ENCODE measurements around the gene VPS54. TPM values are rescaled to one million over a fixed set of nuclear protein-coding genes. Genes with fewer than 3 reads are reported as not detected.
"Not testable (repeated sequence)": the region's sequence is repeated elsewhere in the genome, so short reads cannot be mapped to it uniquely, and the experiment has no call there.

Gene VPS54
- total RNA-seq, 2 experiments from 2014 or later, result 13.4 to 14.3 TPM

DNA sequence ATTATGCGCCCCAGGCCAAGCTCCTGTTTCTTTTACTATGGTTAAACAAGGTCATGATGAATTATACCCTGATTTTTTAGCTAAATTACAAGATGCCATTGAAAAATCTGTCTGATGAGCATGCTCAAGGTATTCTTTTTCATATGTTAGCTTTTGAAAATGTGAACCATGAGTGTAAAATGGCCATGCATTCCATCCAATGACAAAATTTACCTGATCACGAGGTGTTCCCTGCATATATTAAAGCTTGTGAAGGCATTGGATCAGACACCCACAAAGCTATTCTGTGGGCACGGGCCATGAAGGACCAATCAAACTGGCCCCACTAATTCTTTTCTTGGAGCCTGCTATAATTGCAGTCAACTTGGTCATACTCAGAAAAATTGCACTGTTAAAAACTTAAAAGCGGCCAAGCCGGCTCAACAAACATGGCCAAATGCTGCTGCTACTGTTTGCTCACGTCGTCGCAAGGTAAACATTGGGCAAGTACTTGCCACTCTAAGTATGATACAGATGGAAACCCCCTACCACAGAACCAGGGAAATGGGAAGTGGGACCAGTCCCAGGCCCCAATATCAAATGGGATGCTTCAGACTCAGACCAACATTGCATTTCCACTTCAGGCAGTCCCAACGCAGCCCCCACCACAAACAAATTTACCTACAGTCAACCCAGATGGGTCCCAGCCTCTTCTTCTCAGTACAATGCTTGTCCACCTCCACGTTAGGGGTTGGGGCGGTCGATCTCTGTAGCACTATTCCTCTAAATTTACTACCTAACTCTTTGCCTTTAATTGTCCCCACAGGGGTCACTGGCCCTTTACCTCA, 27.8 kb downstream of the VPS54 start:
- H3K27ac Mint-ChIP-seq; H3K9me3 Mint-ChIP-seq (ENCODE audit: insufficient read depth); H3K4me1 Mint-ChIP-seq (ENCODE audit: low read depth); CTCF ChIA-PET; ATAC-seq; POLR2A ChIA-PET; H3K4me3 Mint-ChIP-seq; DNase-seq; H3K27me3 Mint-ChIP-seq (ENCODE audit: low read depth): not testable (repeated sequence)
- H3K36me3 Mint-ChIP-seq (ENCODE audit: low read depth), result peaks cover 28% of the 10 kb centered on the region

DNA sequence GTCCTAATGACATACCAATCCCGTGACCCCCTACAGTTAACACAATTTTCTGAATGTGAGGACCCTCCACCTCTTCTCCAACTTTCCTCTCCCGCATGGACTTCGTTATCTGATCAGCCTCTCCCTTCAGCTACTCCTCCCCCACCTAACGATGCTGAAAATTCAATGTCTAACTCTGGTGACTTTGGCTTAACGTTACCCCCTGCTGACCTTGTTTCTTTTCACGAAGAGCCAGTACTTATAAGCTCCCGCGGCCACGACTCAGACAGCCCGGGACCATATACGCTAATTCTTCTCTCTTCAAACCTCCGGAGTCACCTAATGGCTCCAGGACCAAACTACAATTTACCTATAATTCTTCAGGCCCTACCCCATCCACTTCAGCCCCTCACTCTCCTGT, 29.2 kb downstream of the VPS54 start:
- DNase-seq, result no peak

DNA sequence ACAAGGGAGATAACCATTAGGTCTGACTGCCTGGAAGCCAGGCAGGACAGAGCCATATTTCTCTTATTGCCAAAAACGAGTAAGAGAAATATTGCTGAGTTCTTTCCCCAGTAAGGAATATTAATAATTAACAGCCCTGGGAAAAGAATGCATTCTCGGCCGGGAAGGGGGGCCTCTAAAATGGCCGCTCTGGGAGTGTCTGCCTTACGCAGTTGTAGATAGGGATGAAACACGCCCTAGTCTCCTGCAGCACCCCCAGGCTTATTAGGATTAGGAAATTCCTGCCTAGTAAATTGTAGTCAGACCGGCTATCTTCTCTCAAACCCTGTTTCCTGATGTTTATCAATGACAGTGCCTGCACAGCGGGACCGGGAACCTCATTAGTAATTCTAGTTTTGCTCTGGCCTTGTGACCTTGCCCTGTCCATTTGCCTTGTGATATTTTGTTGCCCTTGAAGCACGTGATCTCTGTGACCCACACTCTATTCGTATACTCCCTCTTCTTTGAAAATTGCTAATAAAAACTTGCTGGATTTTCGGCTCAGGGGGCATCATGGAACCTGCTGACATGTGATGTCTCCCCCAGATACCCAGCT, 30.3 kb downstream of the VPS54 start:
- H3K27me3 Mint-ChIP-seq (ENCODE audit: low read depth); ATAC-seq; DNase-seq; H3K27ac Mint-ChIP-seq; CTCF ChIA-PET; H3K4me3 Mint-ChIP-seq; POLR2A ChIA-PET; H3K9me3 Mint-ChIP-seq (ENCODE audit: insufficient read depth): not testable (repeated sequence)
- H3K36me3 Mint-ChIP-seq (ENCODE audit: low read depth), result peaks cover 23% of the 10 kb centered on the region
- peaks cover 17% of the 10 kb centered on the region for H3K4me1 Mint-ChIP-seq (ENCODE audit: low read depth)

More for the DNA sequence above, 29.2 kb downstream of the VPS54 start:
- CTCF ChIA-PET, result no interaction called here
- peaks cover 14% of the 10 kb centered on the region for H3K4me1 Mint-ChIP-seq (ENCODE audit: low read depth)
- H3K27ac Mint-ChIP-seq, result no peak overlapping the region
- no peak overlapping the region for H3K4me3 Mint-ChIP-seq
- H3K27me3 Mint-ChIP-seq (ENCODE audit: low read depth), result no peaks in the 10 kb centered on the region
- H3K9me3 Mint-ChIP-seq (ENCODE audit: insufficient read depth), result peaks cover 8% of the 10 kb centered on the region
- POLR2A ChIA-PET, result no interaction called here
- ATAC-seq, result no peak
- H3K36me3 Mint-ChIP-seq (ENCODE audit: low read depth), result peaks cover 25% of the 10 kb centered on the region

DNA sequence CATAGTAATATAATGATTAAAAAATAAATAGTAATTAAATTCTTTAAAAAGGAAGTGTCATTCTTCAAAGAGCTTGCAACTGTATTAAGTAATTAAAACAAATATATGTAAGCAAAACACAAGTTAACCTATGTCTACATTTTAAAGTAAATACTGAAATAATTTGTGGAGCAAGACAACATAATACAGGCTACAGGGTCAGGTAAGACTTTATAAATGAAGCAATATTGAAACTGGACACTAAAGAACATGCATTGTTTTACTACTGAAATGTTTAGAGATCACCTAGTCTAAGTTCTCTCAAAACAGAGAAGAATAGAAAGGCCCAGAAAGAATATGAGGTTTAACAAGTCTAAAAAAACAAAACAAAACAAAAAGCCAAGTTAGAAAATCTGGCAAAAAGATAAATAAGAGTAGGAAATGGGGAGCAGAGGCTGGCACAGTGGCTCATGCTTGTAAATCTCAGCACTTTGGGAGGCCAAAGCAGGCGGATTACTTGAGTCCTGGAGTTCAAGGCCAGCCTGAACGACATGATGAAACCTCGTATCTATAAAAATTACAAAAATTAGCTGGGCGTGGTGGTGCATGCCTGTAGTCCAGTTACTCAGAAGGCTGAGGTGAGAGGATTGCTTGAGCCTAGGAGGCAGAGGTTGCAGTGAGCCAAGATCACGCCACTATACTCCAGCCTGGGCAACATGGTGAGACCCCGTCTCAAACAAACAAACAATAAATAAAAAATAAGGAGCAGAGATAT, 34.4 kb downstream of the VPS54 start:
- POLR2A ChIA-PET, result no interaction called here
- ATAC-seq (no peak), DNase-seq (no peak)
- Mint-ChIP-seq H3K36me3 (ENCODE audit: low read depth) (peaks cover 21% of the 10 kb centered on the region), H3K27ac (peak overlapping the region; percentile 53), H3K9me3 (ENCODE audit: insufficient read depth) (no peaks in the 10 kb centered on the region), H3K4me3 (no peak overlapping the region), H3K27me3 (ENCODE audit: low read depth) (no peaks in the 10 kb centered on the region), H3K4me1 (ENCODE audit: low read depth) (peaks cover 13% of the 10 kb centered on the region)
- CTCF ChIA-PET, result no interaction called here

DNA sequence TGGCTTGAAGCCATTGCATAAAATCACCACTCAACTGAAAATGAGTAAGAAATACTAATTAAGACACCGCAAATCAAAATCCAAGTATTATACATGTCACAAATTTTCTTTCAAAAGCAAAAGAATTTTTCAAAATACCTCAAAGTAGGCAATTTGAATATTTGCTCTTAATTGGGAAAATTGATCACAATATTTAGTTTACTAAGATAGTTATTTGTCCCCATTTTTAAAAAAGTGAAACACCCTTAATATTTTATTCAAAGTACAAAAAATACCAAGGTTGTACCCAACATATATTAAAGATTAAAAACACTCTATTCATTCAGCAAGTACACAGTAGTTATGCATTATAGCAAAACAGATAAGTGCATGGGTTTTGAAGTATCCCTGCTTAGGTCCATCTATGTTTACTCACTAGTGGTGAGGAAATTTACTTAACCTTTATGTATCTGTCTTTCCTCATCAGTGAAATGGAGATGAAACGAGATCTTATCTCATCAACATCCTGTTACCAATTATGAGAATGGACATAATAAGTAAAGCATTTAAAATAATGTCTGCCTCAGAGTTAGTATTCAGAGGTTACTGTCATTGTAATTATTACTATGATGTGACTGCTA, 35.1 kb downstream of the VPS54 start:
- Mint-ChIP-seq H3K9me3 (ENCODE audit: insufficient read depth) (no peaks in the 10 kb centered on the region), H3K4me3 (no peak overlapping the region), H3K4me1 (ENCODE audit: low read depth) (peaks cover 13% of the 10 kb centered on the region), H3K27ac (no peak overlapping the region), H3K36me3 (ENCODE audit: low read depth) (peaks cover 18% of the 10 kb centered on the region), H3K27me3 (ENCODE audit: low read depth) (no peaks in the 10 kb centered on the region)
- no peak for DNase-seq
- ChIA-PET POLR2A (no interaction called here), CTCF (no interaction called here)
- ATAC-seq, result no peak

DNA sequence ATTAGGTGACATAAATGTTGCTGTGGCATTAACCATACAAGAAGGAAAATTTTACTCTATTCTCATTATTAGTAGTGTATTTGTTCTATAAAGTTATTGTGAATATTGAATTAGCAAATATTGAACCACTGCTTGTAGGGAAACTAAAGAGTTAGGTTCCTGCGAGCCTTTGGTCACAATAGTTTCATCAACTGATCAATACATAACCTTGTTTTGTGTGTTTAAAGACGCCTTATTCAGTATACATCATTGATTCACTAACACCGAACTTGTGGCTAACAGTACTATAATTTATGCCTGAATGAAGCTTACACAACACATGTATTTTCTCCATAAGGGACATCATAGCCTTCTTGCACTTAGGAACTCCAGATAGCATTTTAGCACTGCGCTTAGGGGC, 36.9 kb downstream of the VPS54 start:
- peaks cover 25% of the 10 kb centered on the region for H3K4me1 Mint-ChIP-seq (ENCODE audit: low read depth)
- H3K9me3 Mint-ChIP-seq (ENCODE audit: insufficient read depth), result no peaks in the 10 kb centered on the region
- peaks cover 25% of the 10 kb centered on the region for H3K36me3 Mint-ChIP-seq (ENCODE audit: low read depth)
- no peak overlapping the region for H3K27ac Mint-ChIP-seq
- no peak overlapping the region for H3K4me3 Mint-ChIP-seq
- H3K27me3 Mint-ChIP-seq (ENCODE audit: low read depth), result no peaks in the 10 kb centered on the region
- ChIA-PET CTCF (no interaction called here), POLR2A (no interaction called here)
- ATAC-seq (no peak), DNase-seq (no peak)

DNA sequence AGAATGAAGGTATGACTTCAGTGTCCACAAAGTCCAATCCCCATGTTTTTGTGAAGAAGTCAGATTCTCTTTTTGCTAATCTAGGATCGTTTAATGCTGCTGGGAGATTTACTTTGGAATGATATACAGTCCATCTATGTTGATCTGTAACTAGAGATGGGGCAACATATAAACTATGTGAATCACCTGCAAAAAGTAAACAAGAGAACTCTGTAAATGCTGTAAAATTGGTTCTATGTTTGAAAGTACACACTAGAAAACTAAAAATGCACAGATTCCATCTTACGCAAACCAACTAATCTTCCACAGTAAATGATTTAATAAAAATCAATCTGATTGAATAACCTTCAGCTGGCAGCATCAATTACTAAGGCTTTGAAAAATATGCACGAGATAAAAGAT, 37.5 kb downstream of the VPS54 start:
- ATAC-seq (no peak), DNase-seq (no peak)
- Mint-ChIP-seq H3K36me3 (ENCODE audit: low read depth) (peaks cover 28% of the 10 kb centered on the region), H3K9me3 (ENCODE audit: insufficient read depth) (no peaks in the 10 kb centered on the region), H3K27ac (no peak overlapping the region), H3K4me1 (ENCODE audit: low read depth) (peaks cover 28% of the 10 kb centered on the region), H3K27me3 (ENCODE audit: low read depth) (no peaks in the 10 kb centered on the region), H3K4me3 (no peak overlapping the region)
- ChIA-PET POLR2A (interaction anchor here (0.7 kb wide), 1 partner anchor 328 kb away, joined by 6 read pairs; no protein-coding TSS in a partner anchor), CTCF (no interaction called here)

DNA sequence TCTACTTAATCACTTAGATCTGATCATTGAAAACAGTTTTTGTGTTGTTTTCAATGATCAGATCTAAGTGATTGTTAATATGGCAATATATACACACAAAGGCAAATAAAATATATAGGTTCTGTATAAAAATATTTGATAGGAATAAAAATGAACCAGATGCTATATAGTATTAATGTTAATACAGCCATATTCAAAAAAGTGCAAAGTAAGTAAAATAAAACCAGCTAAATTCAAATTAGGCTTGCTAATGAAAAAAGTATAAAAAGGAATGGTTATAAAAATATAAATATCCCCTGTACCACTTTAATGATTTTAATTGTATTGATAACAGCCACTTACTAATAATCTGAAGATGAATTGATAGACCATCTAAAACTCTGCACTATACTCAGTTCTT, 38.4 kb downstream of the VPS54 start:
- DNase-seq (no peak), ATAC-seq (no peak)
- ChIA-PET CTCF (interaction anchor here (0.9 kb wide), 1 partner anchor 69 kb away, joined by 3 read pairs; no protein-coding TSS in a partner anchor), POLR2A (no interaction called here)
- no peak overlapping the region for H3K27ac Mint-ChIP-seq
- no peaks in the 10 kb centered on the region for H3K9me3 Mint-ChIP-seq (ENCODE audit: insufficient read depth)
- H3K36me3 Mint-ChIP-seq (ENCODE audit: low read depth), result peaks cover 32% of the 10 kb centered on the region
- H3K4me1 Mint-ChIP-seq (ENCODE audit: low read depth), result peaks cover 28% of the 10 kb centered on the region
- no peaks in the 10 kb centered on the region for H3K27me3 Mint-ChIP-seq (ENCODE audit: low read depth)
- H3K4me3 Mint-ChIP-seq, result no peak overlapping the region

DNA sequence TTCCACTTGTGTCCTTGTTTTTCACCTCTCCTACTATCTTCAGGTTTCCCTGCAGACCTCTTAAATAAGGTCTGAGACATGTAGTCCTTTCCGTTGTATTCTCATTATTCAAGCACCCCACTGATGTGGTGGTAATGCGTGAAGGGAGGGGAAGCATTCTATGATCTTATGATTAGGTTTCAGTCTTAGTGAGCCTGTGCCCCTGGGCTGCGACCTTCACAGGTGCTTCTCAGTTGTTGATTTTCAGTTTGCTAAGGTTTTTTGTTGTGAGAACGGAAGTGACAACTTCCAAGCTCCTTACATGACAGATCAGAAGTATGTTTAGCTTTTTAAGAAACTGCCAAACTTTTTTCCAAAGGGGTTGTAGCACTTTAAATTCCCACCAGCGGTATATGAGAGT, 41.3 kb downstream of the VPS54 start:
- H3K27me3 Mint-ChIP-seq (ENCODE audit: low read depth), result no peaks in the 10 kb centered on the region
- H3K36me3 Mint-ChIP-seq (ENCODE audit: low read depth), result peaks cover 35% of the 10 kb centered on the region
- peak; percentile 52 for DNase-seq
- no peak overlapping the region for H3K4me3 Mint-ChIP-seq
- H3K27ac Mint-ChIP-seq, result peak overlapping the region; percentile 58
- ChIA-PET CTCF (interaction anchor here (1.0 to 1.2 kb wide), 4 partner anchors 23 to 353 kb away, joined by 3 to 5 read pairs (median 4); no protein-coding TSS in a partner anchor), POLR2A (no interaction called here)
- H3K4me1 Mint-ChIP-seq (ENCODE audit: low read depth), result peaks cover 15% of the 10 kb centered on the region
- ATAC-seq, result peak; percentile 95
- no peaks in the 10 kb centered on the region for H3K9me3 Mint-ChIP-seq (ENCODE audit: insufficient read depth)

DNA sequence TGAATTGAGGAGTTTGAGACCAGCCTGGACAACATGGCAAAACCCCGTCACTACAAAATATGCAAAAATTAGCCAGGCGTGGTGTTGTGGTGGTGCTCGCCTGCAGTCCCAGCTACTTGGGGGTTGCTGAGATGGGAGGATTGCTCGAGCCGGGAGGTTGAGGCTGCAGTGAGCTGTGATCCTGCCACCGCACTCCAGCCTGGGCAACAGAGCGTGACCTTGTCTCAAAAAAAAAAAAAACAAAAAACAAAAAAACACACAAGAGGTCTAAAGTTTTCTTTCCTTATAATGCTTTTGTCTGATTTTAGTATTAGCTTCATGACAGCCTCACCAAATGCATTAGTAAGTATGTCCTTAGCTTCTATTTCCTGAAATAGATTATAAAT, 43.1 kb downstream of the VPS54 start:
- Mint-ChIP-seq H3K27ac (no peak overlapping the region), H3K4me1 (ENCODE audit: low read depth) (peaks cover 15% of the 10 kb centered on the region), H3K36me3 (ENCODE audit: low read depth) (peaks cover 33% of the 10 kb centered on the region), H3K27me3 (ENCODE audit: low read depth) (no peaks in the 10 kb centered on the region), H3K4me3 (no peak overlapping the region), H3K9me3 (ENCODE audit: insufficient read depth) (no peaks in the 10 kb centered on the region)
- DNase-seq (no peak), ATAC-seq (no peak)
- ChIA-PET POLR2A (no interaction called here), CTCF (interaction anchor here (1.5 kb wide), 1 partner anchor 46 kb away, joined by 3 read pairs; no protein-coding TSS in a partner anchor)

DNA sequence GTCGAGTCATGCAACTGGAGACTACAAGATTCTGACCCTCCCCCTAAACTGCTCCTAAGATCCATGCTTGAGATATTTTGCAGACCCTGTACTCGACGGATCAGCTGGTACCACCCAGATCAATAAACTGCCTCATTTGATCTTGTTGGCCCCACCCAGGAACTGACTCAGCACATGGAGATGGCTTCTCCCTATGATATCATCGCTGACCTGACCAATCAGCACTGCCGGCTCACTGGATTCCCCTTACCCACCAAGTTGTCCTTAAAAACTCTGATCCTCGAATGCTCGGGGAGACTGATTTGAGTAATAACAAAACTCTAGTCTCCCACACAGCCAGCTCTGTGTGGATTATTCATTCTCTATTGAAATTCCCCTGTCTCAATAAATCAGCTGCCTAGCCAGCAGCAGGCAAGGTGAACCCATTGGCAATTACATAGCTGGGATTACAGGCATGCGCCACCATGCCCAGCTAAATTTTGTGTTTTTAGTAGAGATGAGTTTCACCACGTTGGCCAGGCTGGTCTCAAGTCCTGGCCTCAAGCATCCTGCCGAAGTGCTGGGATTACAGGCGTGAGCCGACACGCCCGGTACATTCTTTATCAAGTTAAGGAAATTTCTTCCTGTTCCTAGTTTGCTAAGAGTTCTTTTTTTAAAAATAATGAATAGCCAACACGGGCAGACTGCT, 43.6 kb downstream of the VPS54 start:
- CTCF ChIA-PET, result no interaction called here
- DNase-seq (no peak), ATAC-seq (no peak)
- Mint-ChIP-seq H3K27ac (no peak overlapping the region), H3K27me3 (ENCODE audit: low read depth) (no peaks in the 10 kb centered on the region), H3K4me3 (no peak overlapping the region), H3K36me3 (ENCODE audit: low read depth) (peaks cover 33% of the 10 kb centered on the region), H3K9me3 (ENCODE audit: insufficient read depth) (no peaks in the 10 kb centered on the region), H3K4me1 (ENCODE audit: low read depth) (peaks cover 15% of the 10 kb centered on the region)
- POLR2A ChIA-PET, result no interaction called here

All from activated CD8-positive, alpha-beta T cell treated with anti-CD3 and anti-CD28 coated beads, Interleukin-2, amount 10 ng/mL, durations not matched to agents 7 days and 5 days (primary cell).